CD14-positive monocyte (primary cell): ENCODE measurements around the gene PDE9A. TPM values are rescaled to one million over a fixed set of nuclear protein-coding genes. Genes with fewer than 3 reads are reported as not detected.
A peak's percentile ranks its signal among the peaks of the same experiment; 100 is the strongest.

Experiments used
- DNase-seq, 3 donors: peaks; one replicate each; pipeline ENCODE4 v3.0.0-alpha.2; 2011 to 2022
- H2AFZ ChIP-seq: 2 replicates; pipeline ENCODE4 v1.6.0; 2012; ENCODE audit warnings: mild to moderate bottlenecking, low read depth, low read length, inconsistent platforms; ENCODE audit not compliant: insufficient read depth, poor library complexity, severe bottlenecking
- H3K27ac ChIP-seq, 2 donors: 1 replicate in 1 of 2; 2 replicates in 1 of 2; pipeline ENCODE4 v1.5.1; 2012 to 2013; ENCODE audit warnings: low read length in 2 of 2, control low read depth in 1 of 2, inconsistent platforms in 1 of 2, low read depth in 1 of 2, mild to moderate bottlenecking in 1 of 2
- H3K27me3 ChIP-seq, 2 donors: one replicate each; pipeline versions ENCODE4 v1.6.0 to v1.6.1; 2011 to 2013; ENCODE audit warnings: low read length in 2 of 2; ENCODE audit not compliant: control insufficient read depth in 2 of 2, insufficient read depth in 2 of 2
- H3K36me3 ChIP-seq, 2 donors: replicated peaks in 1 of 2; 1 replicate in 1 of 2; 2 replicates in 1 of 2; pipeline versions ENCODE4 v1.5.1 to v1.6.1; 2012 to 2013; ENCODE audit warnings: low read length in 2 of 2, control low read depth in 1 of 2, inconsistent platforms in 1 of 2, mild to moderate bottlenecking in 1 of 2; ENCODE audit not compliant: insufficient read depth in 2 of 2, control insufficient read depth in 1 of 2
- H3K4me1 ChIP-seq, 2 donors: 1 replicate in 1 of 2; 2 replicates in 1 of 2; pipeline versions ENCODE4 v1.5.1 to v1.6.1; 2012 to 2013; ENCODE audit warnings: low read length in 2 of 2, control low read depth in 1 of 2, inconsistent platforms in 1 of 2, mild to moderate bottlenecking in 1 of 2, moderate library complexity in 1 of 2; ENCODE audit not compliant: insufficient read depth in 2 of 2, control insufficient read depth in 1 of 2
- H3K4me2 ChIP-seq: replicated peaks from 2 replicates; pipeline ENCODE3; 2012; ENCODE audit warnings: low read length, moderate library complexity, mild to moderate bottlenecking; ENCODE audit not compliant: poor library complexity, severe bottlenecking; ENCODE audit errors: extremely low read depth
- H3K4me3 ChIP-seq, 3 experiments: fragments of 200-600 bp in 1 of 3; sonication (generic) in 1 of 3; replicated peaks in 1 of 3; 1 replicate in 2 of 3; 2 replicates in 1 of 3; pipeline ENCODE4 v1.5.1; 2011 to 2013; ENCODE audit warnings: low read length in 3 of 3, mild to moderate bottlenecking in 3 of 3, control low read depth in 2 of 3, low read depth in 2 of 3, inconsistent platforms in 1 of 3, moderate library complexity in 1 of 3
- H3K79me2 ChIP-seq: 2 replicates; pipeline ENCODE4 v1.6.0; 2012; ENCODE audit warnings: mild to moderate bottlenecking, control low read depth, inconsistent platforms, low read length, moderate library complexity; ENCODE audit not compliant: insufficient read depth
- H3K9ac ChIP-seq: 2 replicates; pipeline ENCODE4 v1.6.0; 2017; ENCODE audit warnings: low read length, mild to moderate bottlenecking; ENCODE audit not compliant: insufficient read depth, poor library complexity, severe bottlenecking
- H3K9me3 ChIP-seq, 2 donors: replicated peaks in 1 of 2; 1 replicate in 1 of 2; 2 replicates in 1 of 2; pipeline versions ENCODE4 v1.5.1 to v1.6.1; 2012 to 2013; ENCODE audit warnings: low read length in 2 of 2, control low read depth in 1 of 2; ENCODE audit not compliant: control insufficient read depth in 1 of 2, insufficient read depth in 1 of 2
- H4K20me1 ChIP-seq: 2 replicates; pipeline ENCODE4 v1.6.0; 2012; ENCODE audit warnings: mild to moderate bottlenecking, low read length, control low read depth, moderate library complexity; ENCODE audit not compliant: insufficient read depth
- H3K27ac Mint-ChIP-seq, 7 donors: one replicate each; pipeline ENCODE4 v1.8.0; 2020; ENCODE audit warnings: mild to moderate bottlenecking in 7 of 7, mixed read lengths in 7 of 7, moderate library complexity in 6 of 7, inconsistent platforms in 2 of 7
- H3K27me3 Mint-ChIP-seq, 3 donors: one replicate each; pipeline ENCODE4 v1.8.0; 2021 to 2022; ENCODE audit warnings: low read depth in 3 of 3, mild to moderate bottlenecking in 3 of 3, mixed read lengths in 3 of 3, moderate library complexity in 3 of 3, inconsistent platforms in 1 of 3
- H3K36me3 Mint-ChIP-seq, 2 donors: one replicate each; pipeline ENCODE4 v1.8.0; 2020; ENCODE audit warnings: mixed read lengths in 2 of 2, inconsistent platforms in 1 of 2, mild to moderate bottlenecking in 1 of 2
- H3K4me1 Mint-ChIP-seq: one replicate; pipeline ENCODE4 v1.8.0; 2020; ENCODE audit warnings: mild to moderate bottlenecking, mixed read lengths
- H3K4me3 Mint-ChIP-seq, 2 donors: one replicate each; pipeline ENCODE4 v1.8.0; 2020; ENCODE audit warnings: mild to moderate bottlenecking in 2 of 2, mixed read lengths in 2 of 2, moderate library complexity in 1 of 2
- H3K9me3 Mint-ChIP-seq, 7 donors: one replicate each; pipeline ENCODE4 v1.8.0; 2020 to 2022; ENCODE audit warnings: mixed read lengths in 7 of 7, mild to moderate bottlenecking in 6 of 7, moderate library complexity in 6 of 7, inconsistent platforms in 2 of 7
- WGBS: methylation state at CpG from one replicate; pipeline ENCODE4 v1.1.5; 2013; ENCODE audit warnings: missing lambda C conversion rate; ENCODE audit not compliant: insufficient coverage; 5-methylcytosine and 5-hydroxymethylcytosine counted together
- intact Hi-C, 2 donors: fragments of 100-400 bp; cut with micrococcal nuclease; formaldehyde crosslinking; loops; one replicate each; pipeline versions ENCODE4 v1.15.0 to v1.15.1; 2023
- polyA plus RNA-seq, 3 donors: library from polyadenylated mRNA; depleted of rRNA in 1 of 3; unstranded in 2 of 3; stranded (reverse) in 1 of 3; fragments of 300-500 nt in 2 of 3; fragments of >200 nt in 1 of 3; fragmentation: Illumina TruSeq in 2 of 3; gene quantifications; 1 replicate in 2 of 3; 2 replicates in 1 of 3; pipeline ENCODE4 v1.2.3, GENCODE V29; 2012 to 2021
- TF ChIP-seq, protein P1 (sequence below): fragments of 200-600 bp; IDR thresholded peaks from one replicate; pipeline ENCODE4 v1.8.0; 2022; ENCODE audit warnings: antibody characterized with exemption, mild to moderate bottlenecking

The PDE9A gene
- polyA plus RNA-seq, 3 donors: 0.05 to 0.52 TPM; not detected in 1

DNA sequence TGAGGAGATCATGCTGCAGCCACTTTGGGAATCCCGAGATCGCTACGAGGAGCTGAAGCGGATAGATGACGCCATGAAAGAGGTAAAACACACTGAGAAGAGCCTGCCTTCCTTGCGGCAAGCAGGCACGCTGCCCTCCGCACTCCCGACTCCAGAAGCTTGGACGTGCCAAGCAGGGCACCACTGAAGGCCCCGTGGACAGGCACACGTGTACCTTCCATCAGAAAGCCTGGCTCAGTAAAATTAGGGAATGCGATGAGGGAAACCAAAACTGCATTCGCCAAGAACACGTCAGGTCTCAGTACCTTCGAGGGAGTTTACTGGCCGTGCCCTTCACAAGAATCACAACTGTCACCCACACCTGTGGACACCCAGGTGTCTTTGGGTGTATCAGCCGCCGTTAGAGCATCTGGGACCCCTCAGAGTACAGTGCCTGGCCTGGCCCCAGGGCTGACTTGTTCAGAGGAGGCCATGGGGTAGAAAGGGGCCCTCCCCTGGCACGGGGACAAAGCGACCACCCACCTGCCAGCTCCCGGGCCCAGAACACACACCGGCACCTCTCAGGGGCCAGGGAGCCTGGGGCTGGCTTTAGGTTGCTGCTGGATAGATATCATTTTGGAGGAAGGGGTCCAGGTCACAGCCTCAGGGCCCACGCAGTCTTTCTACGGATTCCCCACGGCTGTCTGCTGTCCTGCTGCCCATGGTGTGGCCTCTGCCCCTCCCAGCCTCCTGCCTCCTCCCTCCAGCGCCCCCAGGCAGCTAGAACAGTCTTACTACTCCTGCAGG lies 117.5 kb downstream of the PDE9A start:
- no peak overlapping the region for H3K4me3 Mint-ChIP-seq
- H3K27me3 ChIP-seq: no peaks in the 10 kb centered on the region
- H3K27ac Mint-ChIP-seq: peak overlapping the region in 1 of 7 donors; percentile 33
- H3K4me3 ChIP-seq: no peak overlapping the region
- H3K27me3 Mint-ChIP-seq: peaks cover 0 to 6% (median 0%) of the 10 kb centered on the region in 3 donors
- no peak for DNase-seq
- intact Hi-C loops: no loop called here
- no peaks in the 10 kb centered on the region for H3K4me1 ChIP-seq
- no peaks in the 10 kb centered on the region for H4K20me1 ChIP-seq
- TF ChIP-seq, protein P1, sequence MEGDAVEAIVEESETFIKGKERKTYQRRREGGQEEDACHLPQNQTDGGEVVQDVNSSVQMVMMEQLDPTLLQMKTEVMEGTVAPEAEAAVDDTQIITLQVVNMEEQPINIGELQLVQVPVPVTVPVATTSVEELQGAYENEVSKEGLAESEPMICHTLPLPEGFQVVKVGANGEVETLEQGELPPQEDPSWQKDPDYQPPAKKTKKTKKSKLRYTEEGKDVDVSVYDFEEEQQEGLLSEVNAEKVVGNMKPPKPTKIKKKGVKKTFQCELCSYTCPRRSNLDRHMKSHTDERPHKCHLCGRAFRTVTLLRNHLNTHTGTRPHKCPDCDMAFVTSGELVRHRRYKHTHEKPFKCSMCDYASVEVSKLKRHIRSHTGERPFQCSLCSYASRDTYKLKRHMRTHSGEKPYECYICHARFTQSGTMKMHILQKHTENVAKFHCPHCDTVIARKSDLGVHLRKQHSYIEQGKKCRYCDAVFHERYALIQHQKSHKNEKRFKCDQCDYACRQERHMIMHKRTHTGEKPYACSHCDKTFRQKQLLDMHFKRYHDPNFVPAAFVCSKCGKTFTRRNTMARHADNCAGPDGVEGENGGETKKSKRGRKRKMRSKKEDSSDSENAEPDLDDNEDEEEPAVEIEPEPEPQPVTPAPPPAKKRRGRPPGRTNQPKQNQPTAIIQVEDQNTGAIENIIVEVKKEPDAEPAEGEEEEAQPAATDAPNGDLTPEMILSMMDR: no peak
- no peaks in the 10 kb centered on the region for H3K36me3 ChIP-seq
- no peaks in the 10 kb centered on the region for H3K9me3 ChIP-seq
- WGBS: 96% methylated on average over 26 of the region's 27 CpGs
- no peaks in the 10 kb centered on the region for H3K36me3 Mint-ChIP-seq
- H3K4me1 Mint-ChIP-seq: no peaks in the 10 kb centered on the region
- H3K9me3 Mint-ChIP-seq: peaks cover 0 to 3% (median 0%) of the 10 kb centered on the region in 7 donors
- no peak overlapping the region for H3K4me2 ChIP-seq
- no peak overlapping the region for H3K9ac ChIP-seq
- H3K79me2 ChIP-seq: no peaks in the 10 kb centered on the region
- H3K27ac ChIP-seq: no peak overlapping the region
- H2AFZ ChIP-seq: no peak overlapping the region

- Histone ChIP-seq H3K36me3 (no peaks in the 10 kb centered on the region), H3K79me2 (no peaks in the 10 kb centered on the region), H4K20me1 (no peaks in the 10 kb centered on the region), H3K27me3 (no peaks in the 10 kb centered on the region), H3K4me1 (no peaks in the 10 kb centered on the region), H3K9ac (no peak overlapping the region), H3K4me3 (no peak overlapping the region), H2AFZ (no peak overlapping the region), H3K27ac (no peak overlapping the region), H3K9me3 (no peaks in the 10 kb centered on the region), H3K4me2 (no peak overlapping the region)
- no peak for DNase-seq
- Mint-ChIP-seq H3K4me3 (no peak overlapping the region), H3K4me1 (no peaks in the 10 kb centered on the region), H3K9me3 (peaks cover 0 to 3% (median 0%) of the 10 kb centered on the region in 7 donors), H3K27ac (peak overlapping the region in 1 of 7 donors; percentile 33), H3K36me3 (no peaks in the 10 kb centered on the region), H3K27me3 (peaks cover 0 to 6% (median 0%) of the 10 kb centered on the region in 3 donors)
- intact Hi-C loops: no loop called here
- 93% methylated on average over 12 of the region's 12 CpGs for WGBS
- TF ChIP-seq, protein P1: no peak
These were observed 118.0 kb downstream of the PDE9A start for GRCh38 chr21:42771503-42771805.
